Sigmoid colon (tissue), 7 donors: ENCODE results near the gene IKZF1. TPM values are rescaled to one million over a fixed set of nuclear protein-coding genes. Genes with fewer than 3 reads are reported as not detected.

ENCODE experiments used
- DNase-seq: peaks from one replicate; pipeline ENCODE4 v3.0.0-alpha.2; 2019
- H3K27ac ChIP-seq, 4 donors: fragments of 200-600 bp; sonication (generic); one replicate each; pipeline ENCODE4 v1.5.1; 2016 to 2019; ENCODE audit warnings: mild to moderate bottlenecking in 1 of 4
- H3K27me3 ChIP-seq, 3 donors: fragments of 200-600 bp; sonication (generic); one replicate each; pipeline ENCODE4 v1.5.1; 2019; ENCODE audit warnings: mild to moderate bottlenecking in 1 of 3
- H3K36me3 ChIP-seq, 4 donors: fragments of 200-600 bp; sonication (generic); one replicate each; pipeline ENCODE4 v1.5.1; 2016 to 2019
- H3K4me1 ChIP-seq, 4 donors: fragments of 200-600 bp; sonication (generic); one replicate each; pipeline ENCODE4 v1.5.1; 2017 to 2019
- H3K4me3 ChIP-seq, 4 donors: fragments of 200-600 bp; sonication (generic); one replicate each; pipeline ENCODE4 v1.5.1; 2017 to 2019; ENCODE audit warnings: mild to moderate bottlenecking in 2 of 4, moderate library complexity in 1 of 4
- H3K9me3 ChIP-seq, 4 donors: fragments of 200-600 bp in 3 of 4; sonication (generic) in 3 of 4; one replicate each; pipeline versions ENCODE4 v1.5.1 to v1.6.1; 2013 to 2019
- CTCF ChIP-seq, 4 experiments: fragments of 450-650 bp in 3 of 4; fragments of 200-600 bp in 1 of 4; IDR thresholded peaks; one replicate each; pipeline ENCODE4 v1.5.1; 2016 to 2019; ENCODE audit warnings: antibody characterized with exemption in 4 of 4, mild to moderate bottlenecking in 3 of 4, moderate library complexity in 2 of 4
- EP300 ChIP-seq, 4 donors: sonication (generic); formaldehyde crosslinking; IDR thresholded peaks; one replicate each; pipeline ENCODE4 v1.6.1; 2017; ENCODE audit warnings: antibody characterized with exemption in 4 of 4
- POLR2A ChIP-seq, 2 donors: fragments of 450-650 bp; IDR thresholded peaks; one replicate each; pipeline ENCODE4 v1.6.1; 2016; ENCODE audit warnings: antibody characterized with exemption in 2 of 2, mild to moderate bottlenecking in 2 of 2, moderate library complexity in 2 of 2
- POLR2AphosphoS5 ChIP-seq, 4 donors: sonication (generic); formaldehyde crosslinking; IDR thresholded peaks; one replicate each; pipeline ENCODE4 v1.6.1; 2017; ENCODE audit warnings: antibody characterized with exemption in 4 of 4
- WGBS, 2 donors: extraction: QIAGEN DNeasy Blood & Tissue Kit; methylation state at CpG; one replicate each; pipeline ENCODE4 v1.1.7; 2013; 5-methylcytosine and 5-hydroxymethylcytosine counted together
- intact Hi-C: fragments of 100-400 bp; cut with DNase I; formaldehyde crosslinking; loops from one replicate; pipeline ENCODE4 v1.15.1; 2023
- polyA plus RNA-seq, 3 donors: library from polyadenylated mRNA; stranded (reverse); fragments of 200-250 nt; gene quantifications; one replicate each; pipeline ENCODE4 v1.2.3, GENCODE V29; 2013
- total RNA-seq, 4 donors: library from RNA; depleted of rRNA; stranded (reverse); fragments of >200 nt; gene quantifications; one replicate each; pipeline ENCODE4 v1.1.0, GENCODE V29; 2016
- donor health status: healthy with polysubstance abuse.
- donor health status: Bipolar disorder and iron deficiency.
- donor health status: healthy.

The IKZF1 gene
- total and polyA plus RNA-seq, 7 donors = 1.8 to 29.9 (median 6.4) TPM

- DNase-seq = no peak
- H3K4me1 ChIP-seq = no peaks in the 10 kb centered on the region
- WGBS, 2 donors = 58 to 80% methylated on average over 6 of the region's 6 CpGs
- H3K27ac ChIP-seq = no peak overlapping the region
- H3K4me3 ChIP-seq = no peak overlapping the region
- H3K27me3 ChIP-seq = no peaks in the 10 kb centered on the region
- no peaks in the 10 kb centered on the region for H3K9me3 ChIP-seq
- H3K36me3 ChIP-seq = no peaks in the 10 kb centered on the region
- intact Hi-C loops = no loop called here
- no peak for TF ChIP-seq POLR2AphosphoS5 (IDR thresholded peaks at IDR 0.05)
- no peak for TF ChIP-seq CTCF (IDR thresholded peaks at IDR 0.05)
- no peak for TF ChIP-seq EP300 (IDR thresholded peaks at IDR 0.05)
- no peak for TF ChIP-seq POLR2A (IDR thresholded peaks at IDR 0.05)
These were observed 106.8 kb downstream of the IKZF1 start for GRCh38 chr7:50411332-50411731.

- WGBS, 2 donors = 60 to 61% methylated on average over 4 of the region's 4 CpGs
- TF ChIP-seq POLR2AphosphoS5 (IDR thresholded peaks at IDR 0.05) = no peak
- TF ChIP-seq POLR2A (IDR thresholded peaks at IDR 0.05) = no peak
- TF ChIP-seq CTCF (IDR thresholded peaks at IDR 0.05) = no peak
- no peak for TF ChIP-seq EP300 (IDR thresholded peaks at IDR 0.05)
- Histone ChIP-seq H3K4me3 (no peak overlapping the region), H3K27me3 (no peaks in the 10 kb centered on the region), H3K9me3 (no peaks in the 10 kb centered on the region), H3K36me3 (no peaks in the 10 kb centered on the region), H3K4me1 (no peaks in the 10 kb centered on the region), H3K27ac (no peak overlapping the region)
- no peak for DNase-seq
- intact Hi-C loops = no loop called here
These were observed 108.5 kb downstream of the IKZF1 start for GRCh38 chr7:50412973-50413372.

- Histone ChIP-seq H3K27ac (no peak overlapping the region), H3K9me3 (no peaks in the 10 kb centered on the region), H3K4me3 (no peak overlapping the region), H3K4me1 (no peaks in the 10 kb centered on the region), H3K27me3 (no peaks in the 10 kb centered on the region), H3K36me3 (no peaks in the 10 kb centered on the region)
- intact Hi-C loops = no loop called here
- TF ChIP-seq POLR2A (IDR thresholded peaks at IDR 0.05) = no peak
- TF ChIP-seq CTCF (IDR thresholded peaks at IDR 0.05) = no peak
- no peak for TF ChIP-seq EP300 (IDR thresholded peaks at IDR 0.05)
- no peak for TF ChIP-seq POLR2AphosphoS5 (IDR thresholded peaks at IDR 0.05)
- no peak for DNase-seq
- 93% methylated on average over 7 of the region's 7 CpGs for WGBS, 2 donors
These were observed 109.0 kb downstream of the IKZF1 start for GRCh38 chr7:50413561-50413960.

GRCh38 chr7:50415844-50416364 is 111.4 kb downstream of the IKZF1 start:
- 58 to 60% methylated on average over 6 of the region's 6 CpGs for WGBS, 2 donors
- no peaks in the 10 kb centered on the region for H3K4me1 ChIP-seq
- intact Hi-C loops = loop anchor here (5.0 kb wide), 2 partner anchors 274 to 324 kb away; partner anchors contain the start of gene ZPBP
- H3K27ac ChIP-seq = no peak overlapping the region
- H3K27me3 ChIP-seq = no peaks in the 10 kb centered on the region
- DNase-seq = no peak
- H3K9me3 ChIP-seq = no peaks in the 10 kb centered on the region
- H3K36me3 ChIP-seq = no peaks in the 10 kb centered on the region
- no peak overlapping the region for H3K4me3 ChIP-seq
- TF ChIP-seq CTCF (IDR thresholded peaks at IDR 0.05) = no peak
- TF ChIP-seq EP300 (IDR thresholded peaks at IDR 0.05) = no peak
- no peak for TF ChIP-seq POLR2A (IDR thresholded peaks at IDR 0.05)
- TF ChIP-seq POLR2AphosphoS5 (IDR thresholded peaks at IDR 0.05) = no peak
